GM18517 (cell line): ENCODE data around the gene NASP.

Experiments
- ATAC-seq: cut with Tn5 transposase; IDR thresholded peaks from one replicate; pipeline ENCODE4 v1.9.1; 2021; ENCODE audit warnings: mild to moderate bottlenecking, moderate library complexity; ENCODE audit not compliant: unreplicated experiment

NASP gene

GRCh38 chr1:45583666-45584350 lies at the start of gene NASP:
NASP (plus strand) TSS chr1:45584041; CDS start chr1:45584147, 106 bp downstream.
- ATAC-seq = peak; percentile 44

DNA sequence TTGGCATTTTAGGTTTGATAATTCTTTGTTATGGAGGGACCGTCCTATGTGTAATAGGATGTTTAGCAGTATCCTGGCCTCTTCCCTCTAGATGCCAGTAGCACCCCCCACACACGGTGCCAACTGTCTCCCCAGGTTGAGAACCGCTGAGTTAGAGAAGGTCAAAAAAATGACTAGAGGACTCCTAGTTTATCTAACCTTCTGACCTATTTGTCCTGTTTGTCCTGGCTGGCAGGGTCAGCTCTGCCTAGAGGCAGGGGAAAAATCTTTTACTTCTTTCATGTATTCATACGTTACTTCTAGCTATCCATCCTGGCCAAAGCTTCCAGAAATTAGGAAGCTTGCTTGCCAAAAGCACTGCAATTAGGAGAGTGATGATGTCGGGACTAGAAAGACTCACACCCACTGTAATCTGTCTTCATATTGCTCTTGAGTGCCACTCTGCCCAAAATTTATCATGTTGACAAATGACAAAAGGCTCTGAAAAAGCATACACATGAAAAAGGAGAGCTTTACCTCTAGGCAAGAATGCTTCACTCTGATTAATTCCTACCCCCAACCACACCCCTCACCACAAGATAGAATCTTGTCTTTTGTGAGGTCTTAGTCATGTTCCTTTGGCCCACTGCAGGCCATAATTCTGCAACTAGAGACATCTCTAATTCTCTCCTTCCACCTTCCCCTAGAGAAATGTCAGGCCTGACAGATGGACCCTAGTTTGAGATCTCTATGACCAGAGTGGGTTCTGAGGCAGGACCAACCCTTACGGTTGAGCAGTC lies 47.7 kb upstream of the NASP start:
- ATAC-seq = no peak

DNA sequence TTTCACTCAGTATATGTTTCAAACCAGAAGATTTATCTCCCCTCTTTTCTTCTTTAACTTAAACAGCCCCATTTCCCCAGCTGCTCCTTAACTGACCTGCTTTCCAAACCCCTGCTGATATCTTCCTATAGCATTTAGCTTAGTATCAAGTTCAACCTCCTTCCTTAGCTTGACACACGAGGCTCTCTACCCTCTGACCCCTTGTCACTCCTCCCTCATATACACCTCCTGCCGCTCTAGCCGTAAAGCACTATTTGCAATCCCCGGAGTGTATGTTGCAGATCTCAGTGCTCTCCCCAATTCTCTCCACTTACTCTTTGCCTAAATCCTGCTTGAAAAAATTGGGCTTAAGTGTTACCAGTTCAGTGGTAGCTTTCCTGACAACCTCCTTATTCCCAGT lies 47.0 kb upstream of the NASP start:
- no peak for ATAC-seq

DNA sequence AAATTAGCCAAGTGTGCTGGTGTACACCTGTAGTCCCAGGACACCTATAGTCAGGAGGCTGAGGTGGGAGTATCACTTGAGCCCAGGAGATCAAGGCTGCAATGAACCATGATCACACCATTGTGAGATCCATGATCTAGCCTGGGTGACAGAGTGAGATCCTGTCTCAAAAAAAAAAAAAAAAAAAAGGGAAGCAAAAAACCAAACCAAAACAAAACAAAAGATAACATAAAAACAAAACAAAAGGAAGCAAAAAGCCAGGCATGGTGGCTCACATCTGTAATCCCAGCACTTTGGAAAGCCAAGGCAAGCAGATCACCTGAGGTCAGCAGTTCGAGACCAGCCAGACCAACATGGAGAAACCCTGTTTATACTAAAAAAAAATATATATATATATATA lies 42.6 kb upstream of the NASP start:
- ATAC-seq = no peak

DNA sequence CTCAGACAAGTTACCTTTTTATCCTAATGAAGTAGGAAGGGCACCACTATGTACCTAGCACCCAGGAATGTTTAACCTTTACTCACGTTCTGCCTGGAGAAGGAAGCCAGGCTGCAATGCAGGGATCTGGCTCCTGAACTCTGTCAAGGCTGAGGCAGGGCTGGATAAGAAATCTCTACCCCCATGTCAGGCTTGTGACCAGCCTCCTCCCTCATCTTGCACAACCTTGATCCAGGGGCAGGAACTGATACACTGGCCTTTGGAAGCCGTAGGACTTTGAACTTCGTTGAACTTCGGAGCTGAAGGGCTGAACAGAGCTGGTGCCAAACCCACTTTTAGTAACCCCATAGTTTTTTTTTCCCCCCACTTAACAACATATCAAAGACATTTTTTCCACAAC lies 41.2 kb upstream of the NASP start:
- ATAC-seq = no peak

DNA sequence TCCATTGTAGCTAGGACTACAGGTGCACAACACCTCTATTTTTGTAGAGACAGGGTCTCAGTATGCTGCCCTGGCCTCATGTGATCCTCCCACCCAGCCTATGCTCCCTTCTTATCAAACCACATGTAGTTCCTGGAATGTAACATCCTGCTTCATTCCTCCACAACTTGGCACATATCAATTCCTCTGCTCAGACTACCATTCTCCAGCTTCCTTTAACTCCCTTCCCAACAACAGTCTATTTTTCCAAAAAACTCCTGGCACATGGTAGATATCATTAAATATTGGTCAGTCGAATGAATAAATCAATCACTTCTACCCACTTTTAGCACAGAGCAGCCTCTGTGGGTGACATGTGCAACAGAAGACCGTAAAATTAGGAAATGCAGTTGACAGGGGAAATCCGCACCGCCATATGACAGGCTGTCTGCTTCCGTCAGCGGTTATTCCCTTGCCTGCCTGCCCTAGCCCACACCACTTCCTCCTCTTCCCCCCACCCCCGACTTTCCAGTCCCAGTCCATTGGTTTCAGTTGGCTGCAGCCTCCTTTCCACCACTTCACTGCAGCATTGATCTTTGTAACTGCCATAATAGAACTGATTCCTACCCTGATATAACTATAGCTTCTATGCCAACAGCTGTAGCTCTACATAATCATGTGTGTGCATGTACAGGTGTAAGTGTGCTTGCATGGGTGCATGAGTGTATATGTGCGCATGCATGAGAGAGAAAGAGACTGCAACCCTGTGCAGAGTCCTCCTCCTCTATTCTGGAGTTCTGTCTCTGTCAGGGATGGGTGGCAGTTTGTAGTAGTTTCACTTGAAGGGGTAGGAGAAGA lies 40.0 kb upstream of the NASP start:
- no peak for ATAC-seq

GRCh38 chr1:45544530-45544929 lies 39.3 kb upstream of the NASP start:
- no peak for ATAC-seq

DNA sequence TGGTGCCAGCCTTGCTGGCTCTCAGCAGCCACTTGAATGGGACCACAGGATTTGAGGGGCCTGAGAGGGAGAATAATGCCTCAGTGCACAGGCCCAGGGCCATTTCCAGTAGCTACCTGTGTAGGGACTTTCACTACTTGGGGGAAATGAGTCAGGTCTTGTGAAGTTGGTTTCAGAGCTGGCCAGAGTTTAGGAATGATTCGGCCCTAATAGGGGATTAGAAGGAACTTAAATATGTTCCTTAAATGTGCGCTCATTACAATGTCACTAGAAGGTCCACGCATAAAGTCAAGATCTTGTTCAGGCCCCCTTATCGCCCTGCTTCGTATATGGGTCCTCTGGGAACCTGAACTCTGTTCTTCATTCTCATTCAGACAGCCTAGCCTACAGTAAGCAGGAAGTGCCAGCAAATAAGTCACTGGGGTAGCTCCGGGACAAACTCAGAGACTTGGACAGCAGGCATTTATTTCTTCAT lies 38.8 kb upstream of the NASP start:
- peak; percentile 64 for ATAC-seq

DNA sequence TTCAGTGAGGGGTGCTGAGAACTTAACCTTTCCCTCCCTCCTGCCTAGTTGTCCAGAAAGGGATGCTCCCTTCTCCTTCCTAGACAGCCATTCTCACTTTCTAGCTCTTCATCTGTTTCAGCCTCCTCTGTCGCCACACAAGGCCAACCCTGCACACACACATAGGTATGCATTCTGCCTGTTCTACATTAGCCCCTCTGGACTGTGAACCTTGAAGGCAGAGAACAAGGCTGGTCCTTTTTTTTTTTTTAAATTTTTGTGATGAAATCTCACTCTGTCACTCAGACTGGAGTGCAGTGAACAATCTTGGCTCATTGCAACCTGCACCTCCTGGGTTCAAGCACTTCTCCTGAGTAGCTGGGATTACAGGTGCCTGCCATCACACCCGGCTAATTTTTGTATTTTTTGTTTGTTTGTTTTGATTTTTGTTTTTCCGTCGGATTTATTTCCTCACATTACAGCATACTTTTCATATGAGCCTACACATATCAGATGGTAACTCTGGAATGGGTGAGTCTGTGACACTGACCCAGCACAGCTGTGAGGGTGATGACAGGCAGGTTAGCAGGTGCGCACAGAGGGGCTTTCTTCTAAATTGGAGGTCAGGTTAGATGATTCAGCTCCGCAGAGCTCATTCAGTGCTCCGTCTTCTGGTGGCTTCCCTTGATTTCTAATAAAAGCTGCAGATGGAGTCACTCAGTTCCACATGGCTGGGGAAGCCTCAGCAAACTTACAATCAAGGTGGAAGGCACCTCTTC lies 38.1 kb upstream of the NASP start:
- no peak for ATAC-seq

DNA sequence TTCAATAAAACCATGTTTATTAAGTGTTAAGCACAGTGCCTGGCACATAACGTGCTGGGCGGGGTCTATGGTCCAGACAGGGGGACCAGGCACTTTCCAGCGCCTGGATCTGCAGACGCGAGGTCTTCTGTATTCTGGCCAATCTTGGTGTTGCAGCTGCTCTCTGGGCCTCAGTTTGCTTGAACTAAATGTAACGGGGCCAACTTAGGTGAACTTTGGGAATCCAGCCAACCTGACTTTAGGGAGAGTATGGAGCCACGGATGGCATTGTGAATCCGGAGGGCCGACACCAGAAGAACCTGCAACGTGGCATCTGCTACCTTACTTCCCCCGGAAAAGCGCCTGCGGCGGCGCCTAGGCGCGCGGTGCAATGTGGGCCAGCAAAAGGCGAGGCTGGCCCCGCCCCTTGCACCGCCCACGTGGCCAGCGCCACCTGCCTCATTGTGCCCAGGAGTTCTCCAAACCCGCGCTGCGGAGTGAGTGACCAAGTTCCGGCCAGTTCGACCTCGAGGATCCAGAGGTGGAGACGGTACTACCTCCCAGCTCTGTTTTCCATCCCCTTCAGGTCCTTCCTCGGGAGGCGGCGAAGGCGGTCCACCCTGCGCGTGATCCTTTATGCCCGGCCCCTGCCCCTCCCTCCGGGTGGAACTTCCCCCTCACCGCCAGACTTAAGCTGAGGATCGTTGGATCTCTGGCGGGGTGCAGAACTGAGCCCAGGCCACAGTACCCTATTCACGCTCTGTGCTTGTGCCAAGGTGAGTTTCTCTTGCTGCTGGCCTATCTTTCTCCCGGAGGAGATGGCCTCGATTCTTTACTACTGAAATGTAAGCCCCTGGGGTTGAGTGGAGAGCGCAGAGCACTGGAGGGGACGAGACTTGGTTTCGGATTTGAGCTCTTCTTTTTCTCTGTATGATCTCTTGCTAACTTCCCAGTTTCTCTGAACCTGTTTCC lies 33.2 kb upstream of the NASP start, which contains the start of gene AKR1A1:
TSS of gene AKR1A1 (plus strand) at position 426 of the 951 bp plus-strand sequence. CDS start 10,969 bp downstream, outside the sequence.
- peak; percentile 76 for ATAC-seq

DNA sequence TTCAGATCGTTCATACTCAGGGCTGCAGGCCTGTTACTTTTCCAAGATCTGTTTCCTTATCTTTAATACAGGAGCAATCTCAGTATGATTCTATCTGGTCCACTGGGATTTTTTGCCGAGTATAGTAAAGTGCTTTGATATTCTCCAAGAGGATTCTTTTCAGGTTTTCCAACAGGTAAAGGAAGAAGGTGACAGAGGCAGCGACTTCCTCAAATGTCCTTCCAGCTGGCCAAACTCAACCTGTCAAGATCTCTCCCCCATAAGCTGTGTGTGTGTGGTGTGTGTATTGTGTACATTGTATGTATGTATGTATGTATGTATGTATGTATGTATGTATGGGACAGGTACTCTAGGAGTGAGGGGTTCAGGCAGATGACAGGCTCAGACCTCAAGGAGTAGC lies 32.2 kb upstream of the NASP start:
- ATAC-seq = no peak

DNA sequence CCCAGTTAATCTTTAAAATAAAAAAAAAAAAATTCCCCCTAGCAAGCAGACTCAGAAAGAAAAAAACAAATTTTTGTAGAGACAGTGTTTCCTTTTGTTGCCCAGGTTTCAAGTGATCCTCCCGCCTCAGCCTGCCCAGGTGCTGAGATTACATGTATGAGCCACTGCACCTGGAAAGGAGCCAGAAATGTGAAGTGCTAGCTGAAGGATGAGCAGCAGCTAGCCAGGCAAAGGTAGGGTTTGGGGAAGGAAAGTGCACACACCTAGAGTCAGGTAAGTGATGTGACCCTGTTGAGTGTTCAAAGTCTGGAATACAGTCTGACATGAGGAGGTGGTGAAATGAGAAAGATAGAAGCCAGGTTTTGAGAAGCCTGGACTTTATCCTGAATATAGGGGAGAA lies 31.5 kb upstream of the NASP start:
- ATAC-seq = no peak

DNA sequence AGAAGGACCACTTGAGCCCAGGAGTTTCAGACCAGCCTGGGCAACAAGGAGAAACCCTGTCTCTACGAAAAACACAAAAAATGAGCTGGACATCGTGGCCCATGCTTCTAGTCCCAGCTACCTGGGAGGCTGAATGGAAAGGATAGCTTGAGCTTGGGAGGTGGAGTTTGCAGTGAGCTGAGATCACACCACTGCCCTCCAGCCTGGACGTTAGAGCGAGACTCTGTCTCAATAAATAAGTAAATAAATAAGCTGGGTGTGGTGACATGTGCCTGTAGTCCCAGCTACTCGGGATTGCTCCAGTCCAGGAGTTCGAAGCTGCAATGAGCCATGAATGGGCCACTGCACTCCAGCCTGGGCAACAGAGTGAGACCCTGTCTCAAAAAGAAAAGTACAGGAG lies 29.6 kb upstream of the NASP start:
- no peak for ATAC-seq

DNA sequence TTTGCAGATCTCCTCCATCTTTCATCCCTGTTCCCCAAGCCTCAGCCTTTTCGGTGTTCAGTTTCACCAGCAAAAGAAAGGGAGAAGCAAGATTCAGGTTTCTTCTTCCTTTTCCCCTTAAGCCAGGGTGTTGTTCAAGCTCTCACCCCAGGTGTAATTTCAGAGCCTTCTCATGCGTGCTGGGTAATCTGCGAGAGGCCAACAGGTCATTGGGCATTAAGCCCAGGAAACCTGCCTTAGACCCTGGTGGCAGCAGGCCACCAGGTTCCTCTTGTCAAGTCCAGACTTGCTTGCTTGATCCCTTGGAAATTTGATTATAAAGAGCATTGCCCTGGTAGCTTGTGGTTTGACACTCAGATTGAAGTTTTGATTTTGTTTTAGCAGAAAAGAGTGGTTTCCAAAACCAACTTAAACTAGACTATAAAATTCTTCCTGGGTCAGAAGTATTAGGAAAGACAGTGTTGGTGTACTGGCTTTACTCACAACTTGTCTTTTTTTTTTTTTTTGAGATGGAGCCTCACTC lies 26.4 kb upstream of the NASP start:
- no peak for ATAC-seq

- ATAC-seq = no peak
Measured at GRCh38 chr1:45563843-45564242, 20.0 kb upstream of the NASP start.

GRCh38 chr1:45566722-45567121 lies 17.1 kb upstream of the NASP start:
- no peak for ATAC-seq

- no peak for ATAC-seq
Measured at GRCh38 chr1:45567911-45568310, 15.9 kb upstream of the NASP start.

- ATAC-seq = no peak
Measured at GRCh38 chr1:45568421-45568820, 15.4 kb upstream of the NASP start.

- ATAC-seq = no peak
Measured at GRCh38 chr1:45569571-45569961, 14.3 kb upstream of the NASP start.
